ENCODE data around the gene BAIAP2L1. TPM values are rescaled to one million over a fixed set of nuclear protein-coding genes. Genes with fewer than 3 reads are reported as not detected.
"Not testable (repeated sequence)": the region's sequence is repeated elsewhere in the genome, so short reads cannot be mapped to it uniquely, and the experiment has no call there.

The BAIAP2L1 gene
- total RNA-seq, 6 experiments from 2014 or later, result 9.1 to 29.5 (median 25.2) TPM

DNA sequence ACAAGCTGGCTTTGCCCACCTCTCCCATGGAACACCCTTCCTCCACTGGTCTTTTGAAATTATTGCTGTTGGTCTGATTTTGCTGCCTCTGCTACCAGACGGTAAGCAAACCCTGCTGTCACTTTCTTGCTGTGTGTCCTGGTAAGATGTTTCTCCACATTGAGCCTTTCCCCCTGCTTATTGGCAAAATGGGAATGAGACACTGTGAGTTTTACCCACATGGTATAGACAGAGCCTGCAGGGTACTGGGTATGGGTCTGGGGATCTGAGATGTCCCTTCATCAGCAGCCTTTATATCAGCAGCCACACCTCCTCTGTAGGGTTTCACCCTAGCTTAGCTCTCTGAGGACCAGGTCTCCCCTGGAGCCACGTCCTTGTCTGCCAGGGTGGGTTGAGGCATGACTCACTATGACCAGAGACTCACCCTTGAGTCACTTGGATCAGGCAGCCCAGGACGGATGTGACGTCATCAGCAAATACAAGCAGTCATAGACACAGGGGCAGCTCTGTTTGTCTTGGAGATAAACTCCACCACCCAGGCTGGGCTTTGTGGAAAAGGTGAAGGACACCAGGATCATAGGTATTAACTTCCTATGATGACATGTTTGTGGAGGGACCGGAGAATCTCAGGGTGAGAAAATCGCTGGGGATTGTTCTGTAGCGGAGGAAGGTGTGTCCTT lies 17.9 kb upstream of the BAIAP2L1 start:
- WGBS (ENCODE audit: insufficient coverage, low coverage, low lambda C conversion rate, missing lambda C conversion rate), result 14% methylated on average over 7 of the region's 7 CpGs
- Histone ChIP-seq H3K9me3 (no peaks in the 10 kb centered on the region), H3K4me3 (peak overlapping the region; percentile 16 to 48 (median 47)), H3K4me1 (peaks cover 0 to 33% (median 10%) of the 10 kb centered on the region in 4 donors), H3K36me3 (no peaks in the 10 kb centered on the region), H3K27me3 (no peaks in the 10 kb centered on the region), H3K27ac (peak overlapping the region; percentile 85 to 95 (median 89))
- TF ChIP-seq POLR2A (IDR thresholded peaks at IDR 0.05), result peak; percentile 86
- TF ChIP-seq, protein P1, sequence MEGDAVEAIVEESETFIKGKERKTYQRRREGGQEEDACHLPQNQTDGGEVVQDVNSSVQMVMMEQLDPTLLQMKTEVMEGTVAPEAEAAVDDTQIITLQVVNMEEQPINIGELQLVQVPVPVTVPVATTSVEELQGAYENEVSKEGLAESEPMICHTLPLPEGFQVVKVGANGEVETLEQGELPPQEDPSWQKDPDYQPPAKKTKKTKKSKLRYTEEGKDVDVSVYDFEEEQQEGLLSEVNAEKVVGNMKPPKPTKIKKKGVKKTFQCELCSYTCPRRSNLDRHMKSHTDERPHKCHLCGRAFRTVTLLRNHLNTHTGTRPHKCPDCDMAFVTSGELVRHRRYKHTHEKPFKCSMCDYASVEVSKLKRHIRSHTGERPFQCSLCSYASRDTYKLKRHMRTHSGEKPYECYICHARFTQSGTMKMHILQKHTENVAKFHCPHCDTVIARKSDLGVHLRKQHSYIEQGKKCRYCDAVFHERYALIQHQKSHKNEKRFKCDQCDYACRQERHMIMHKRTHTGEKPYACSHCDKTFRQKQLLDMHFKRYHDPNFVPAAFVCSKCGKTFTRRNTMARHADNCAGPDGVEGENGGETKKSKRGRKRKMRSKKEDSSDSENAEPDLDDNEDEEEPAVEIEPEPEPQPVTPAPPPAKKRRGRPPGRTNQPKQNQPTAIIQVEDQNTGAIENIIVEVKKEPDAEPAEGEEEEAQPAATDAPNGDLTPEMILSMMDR (IDR thresholded peaks at IDR 0.05), result no peak
- intact Hi-C loops (cut with DNase I), result no loop called here
- peak; percentile 86 to 95 (median 93) for DNase-seq
- peak; percentile 71 to 85 (median 78) for ATAC-seq

DNA sequence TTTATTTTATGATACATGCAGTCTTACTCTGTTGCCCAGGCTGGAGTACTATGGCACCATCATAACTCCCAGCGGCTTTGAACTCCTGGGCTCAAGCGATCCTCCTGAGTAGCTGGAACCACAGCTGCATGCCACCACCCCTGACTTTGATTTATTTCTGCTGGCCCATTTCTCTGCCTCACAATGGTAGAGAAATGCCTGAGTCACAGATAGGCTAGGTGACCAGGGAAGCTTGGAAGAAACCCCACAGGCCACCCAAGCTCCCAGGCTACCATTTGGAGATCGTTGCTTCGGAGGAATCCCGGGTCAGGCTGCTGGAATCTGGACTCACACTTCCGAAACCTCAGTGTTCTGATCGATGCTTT lies 17.4 kb upstream of the BAIAP2L1 start:
- H3K27me3 ChIP-seq, result no peaks in the 10 kb centered on the region
- ATAC-seq, result peak in 3 of 4 donors; percentile 1 to 7 (median 1)
- peak overlapping the region; percentile 85 to 95 (median 89) for H3K27ac ChIP-seq
- TF ChIP-seq, protein P1 (IDR thresholded peaks at IDR 0.05), result no peak
- TF ChIP-seq POLR2A (IDR thresholded peaks at IDR 0.05), result no peak
- WGBS (ENCODE audit: insufficient coverage, low coverage, low lambda C conversion rate, missing lambda C conversion rate), result 40% methylated on average over 4 of the region's 7 CpGs
- H3K4me3 ChIP-seq, result peak overlapping the region in 2 of 3 donors; percentile 44 to 47
- peak in 1 of 3 donors; percentile 24 for DNase-seq
- H3K36me3 ChIP-seq, result no peaks in the 10 kb centered on the region
- H3K9me3 ChIP-seq, result no peaks in the 10 kb centered on the region
- intact Hi-C loops (cut with DNase I), result no loop called here
- H3K4me1 ChIP-seq, result peaks cover 0 to 33% (median 10%) of the 10 kb centered on the region in 4 donors

GRCh38 chr7:98417604-98418270 lies 16.8 kb upstream of the BAIAP2L1 start:
- Histone ChIP-seq H3K4me3 (peak overlapping the region in 2 of 3 donors; percentile 44 to 47), H3K4me1 (peaks cover 0 to 37% (median 10%) of the 10 kb centered on the region in 4 donors), H3K27ac (peak overlapping the region; percentile 85 to 95 (median 89))
- 14% methylated on average over 12 of the region's 12 CpGs for WGBS (ENCODE audit: insufficient coverage, low coverage, low lambda C conversion rate, missing lambda C conversion rate)
- ATAC-seq, result peak; percentile 39 to 70 (median 54)
- intact Hi-C loops (cut with DNase I); H3K36me3 ChIP-seq; H3K27me3 ChIP-seq; H3K9me3 ChIP-seq: not testable (repeated sequence)
- DNase-seq, result peak; percentile 45 to 89 (median 70)
- peak; percentile 62 for TF ChIP-seq POLR2A (IDR thresholded peaks at IDR 0.05)
- TF ChIP-seq, protein P1 (IDR thresholded peaks at IDR 0.05), result peak in 1 of 4 donors; percentile 10

DNA sequence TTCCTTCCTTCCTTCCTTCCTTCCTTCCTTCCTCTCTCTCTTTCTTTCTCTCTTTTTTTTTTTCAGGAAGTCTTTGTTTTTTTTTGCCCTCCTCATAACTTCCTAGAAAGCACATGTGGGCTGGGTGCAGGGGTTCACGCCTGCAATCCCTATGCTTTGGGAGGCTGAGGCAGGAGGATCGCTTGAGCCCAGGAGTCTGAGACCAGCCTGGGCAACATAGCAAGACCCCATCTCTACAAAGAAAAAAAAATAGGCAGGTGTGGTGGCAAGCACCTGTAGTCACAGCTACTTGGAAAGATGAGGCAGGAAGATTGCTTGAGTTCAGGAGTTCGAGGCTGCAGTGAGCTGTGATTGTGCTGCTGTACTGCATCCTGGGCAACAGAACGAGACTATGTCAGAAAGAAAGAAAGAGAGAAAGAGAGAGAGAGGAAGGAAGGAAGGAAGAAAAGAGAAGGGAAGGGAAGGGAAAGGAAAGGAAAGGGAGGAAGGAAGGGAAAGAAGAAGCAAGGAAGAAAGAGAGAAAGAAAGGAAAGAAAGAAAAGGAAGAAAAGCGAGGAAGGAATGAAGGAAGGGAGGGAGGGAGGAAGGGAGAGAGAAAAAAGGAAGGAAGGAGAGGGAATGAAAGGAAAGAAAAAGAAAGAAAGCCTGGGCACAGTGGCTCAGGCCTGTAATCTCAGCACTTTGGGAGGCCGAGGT lies 13.5 kb upstream of the BAIAP2L1 start:
- Histone ChIP-seq H3K27me3 (no peaks in the 10 kb centered on the region), H3K4me3 (no peak overlapping the region), H3K9me3 (no peaks in the 10 kb centered on the region), H3K27ac (no peak overlapping the region), H3K4me1 (peaks cover 0 to 41% (median 11%) of the 10 kb centered on the region in 4 donors), H3K36me3 (no peaks in the 10 kb centered on the region)
- intact Hi-C loops (cut with DNase I), result no loop called here
- ATAC-seq (no peak), DNase-seq (peak in 1 of 3 donors; percentile 0)
- TF ChIP-seq, protein P1 (IDR thresholded peaks at IDR 0.05), result no peak
- TF ChIP-seq POLR2A (IDR thresholded peaks at IDR 0.05), result no peak
- WGBS (ENCODE audit: insufficient coverage, low coverage, low lambda C conversion rate, missing lambda C conversion rate), result 80% methylated on average over 4 of the region's 6 CpGs

GRCh38 chr7:98413655-98414054 lies 12.8 kb upstream of the BAIAP2L1 start:
- peak in 1 of 3 donors; percentile 6 for DNase-seq
- H3K27me3 ChIP-seq; ATAC-seq; H3K27ac ChIP-seq; H3K9me3 ChIP-seq; H3K36me3 ChIP-seq; H3K4me3 ChIP-seq; intact Hi-C loops (cut with DNase I): not testable (repeated sequence)
- 85% methylated on average over 6 of the region's 6 CpGs for WGBS (ENCODE audit: insufficient coverage, low coverage, low lambda C conversion rate, missing lambda C conversion rate)
- H3K4me1 ChIP-seq, result peaks cover 0 to 39% (median 11%) of the 10 kb centered on the region in 4 donors

Measured in right lobe of liver (tissue), 6 donors.